ENCODE results near the gene MICAL3.

Gene MICAL3

GRCh38 chr22:17906978-17907747 is 117.2 kb downstream of the MICAL3 start:
- no peak for DNase-seq

GRCh38 chr22:17905445-17905844 is 118.9 kb downstream of the MICAL3 start:
- DNase-seq, result no peak

- no peak for DNase-seq
Measured at GRCh38 chr22:17903564-17904295, 120.6 kb downstream of the MICAL3 start.

- no peak for DNase-seq
Measured at GRCh38 chr22:17902960-17903359, 121.4 kb downstream of the MICAL3 start.

- DNase-seq, result no peak
Measured at GRCh38 chr22:17898375-17898774, 126.0 kb downstream of the MICAL3 start.

- DNase-seq, result no peak
Measured at GRCh38 chr22:17897858-17898257, 126.5 kb downstream of the MICAL3 start.

- no peak for DNase-seq
Measured at GRCh38 chr22:17897426-17897825, 126.9 kb downstream of the MICAL3 start.

GRCh38 chr22:17896586-17896985 is 127.8 kb downstream of the MICAL3 start:
- no peak for DNase-seq

- DNase-seq, result no peak
Measured at GRCh38 chr22:17893900-17894535, 130.3 kb downstream of the MICAL3 start.

- DNase-seq, result no peak
Measured at GRCh38 chr22:17892376-17892775, 132.0 kb downstream of the MICAL3 start.

- no peak for DNase-seq
Measured at GRCh38 chr22:17891481-17892167, 132.7 kb downstream of the MICAL3 start.

GRCh38 chr22:17890892-17891291 is 133.5 kb downstream of the MICAL3 start:
- DNase-seq, result no peak

GRCh38 chr22:17890245-17890671 is 134.1 kb downstream of the MICAL3 start:
- DNase-seq, result no peak

- DNase-seq, result no peak
Measured at GRCh38 chr22:17888855-17889254, 135.5 kb downstream of the MICAL3 start.

- DNase-seq, result no peak
Measured at GRCh38 chr22:17888439-17888838, 135.9 kb downstream of the MICAL3 start.

GRCh38 chr22:17884893-17885292 is 139.5 kb downstream of the MICAL3 start:
- DNase-seq, result no peak

- DNase-seq, result no peak
Measured at GRCh38 chr22:17884084-17884483, 140.3 kb downstream of the MICAL3 start.

GRCh38 chr22:17883356-17883755 is 141.0 kb downstream of the MICAL3 start:
- DNase-seq, result no peak

GRCh38 chr22:17882727-17883126 is 141.6 kb downstream of the MICAL3 start:
- no peak for DNase-seq

GRCh38 chr22:17882162-17882561 is 142.2 kb downstream of the MICAL3 start:
- no peak for DNase-seq

GRCh38 chr22:17881366-17881765 is 143.0 kb downstream of the MICAL3 start:
- no peak for DNase-seq

GRCh38 chr22:17880468-17880867 is 143.9 kb downstream of the MICAL3 start:
- no peak for DNase-seq

- no peak for DNase-seq
Measured at GRCh38 chr22:17880020-17880419, 144.3 kb downstream of the MICAL3 start.

Measured in CD4-positive, alpha-beta T cell treated with Interleukin-1 beta for 1 hour (primary cell).